ENCODE results near the gene PCBP2.

DNA sequence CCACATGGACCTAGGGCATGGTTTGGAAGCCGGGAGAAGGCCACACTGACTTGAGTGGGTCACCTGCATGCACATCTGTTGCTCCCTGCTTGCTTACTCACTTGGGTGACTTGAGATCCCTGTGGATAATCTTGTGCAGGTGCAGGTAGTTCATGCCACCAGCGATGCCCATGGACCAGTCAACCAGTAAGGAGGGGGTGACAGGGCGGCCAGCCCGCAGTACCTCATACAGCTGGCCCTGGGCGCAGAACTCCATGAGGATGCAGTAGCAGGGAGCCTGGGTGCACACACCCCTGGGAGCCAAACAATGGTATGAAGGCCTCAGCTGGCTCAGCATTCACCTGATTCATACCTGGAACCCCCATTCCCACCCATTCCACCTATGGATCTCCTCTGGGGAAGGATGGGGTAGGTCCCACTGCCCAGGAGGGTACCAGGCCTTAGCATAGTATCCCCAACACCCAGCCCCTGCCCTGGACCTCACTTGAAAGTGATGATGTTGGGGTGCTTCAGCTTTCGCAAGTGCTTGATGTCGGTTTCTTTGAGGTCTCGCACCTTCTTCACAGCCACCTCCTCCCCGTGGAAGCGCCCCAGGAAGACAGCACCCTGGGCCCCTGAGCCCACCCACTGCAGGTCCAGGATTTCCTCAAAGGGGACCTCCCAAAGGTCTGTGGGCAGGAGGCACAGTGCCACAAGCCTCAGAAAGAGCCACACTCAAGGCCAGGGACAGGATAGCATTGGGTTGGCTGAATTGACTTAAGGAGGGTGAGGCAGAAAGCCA is 34.2 kb downstream of the PCBP2 start:
- TF ChIP-seq EP300 (conservative IDR thresholded peaks at IDR 0.05; ENCODE audit: poor library complexity, severe bottlenecking) (no peak), TAF1 (IDR thresholded peaks at IDR 0.05; ENCODE audit: low read depth) (no peak)
